Right lobe of liver (tissue), 4 donors: Measurements from ENCODE around the gene DBX1.
"Not testable (repeated sequence)": the region's sequence is repeated elsewhere in the genome, so short reads cannot be mapped to it uniquely, and the experiment has no call there.

Source experiments
- POLR2A ChIP-seq: fragments of 450-650 bp; IDR thresholded peaks from one replicate; pipeline ENCODE4 v1.6.1; 2017; ENCODE audit warnings: antibody characterized with exemption, mild to moderate bottlenecking
- TF ChIP-seq, protein P1 (sequence below), 4 donors: fragments of 200-600 bp in 3 of 4; fragments of 450-650 bp in 1 of 4; IDR thresholded peaks; one replicate each; pipeline versions ENCODE4 v1.5.1 to v1.8.0; 2016 to 2022; ENCODE audit warnings: antibody characterized with exemption in 4 of 4, mild to moderate bottlenecking in 2 of 4
- donor health status: DM: no; HTN: no; CAD: no.
- donor health status: DM: no; HTN: no; CAD: no.
- donor health status: DM: no; HTN: yes; CAD: no.

DNA sequence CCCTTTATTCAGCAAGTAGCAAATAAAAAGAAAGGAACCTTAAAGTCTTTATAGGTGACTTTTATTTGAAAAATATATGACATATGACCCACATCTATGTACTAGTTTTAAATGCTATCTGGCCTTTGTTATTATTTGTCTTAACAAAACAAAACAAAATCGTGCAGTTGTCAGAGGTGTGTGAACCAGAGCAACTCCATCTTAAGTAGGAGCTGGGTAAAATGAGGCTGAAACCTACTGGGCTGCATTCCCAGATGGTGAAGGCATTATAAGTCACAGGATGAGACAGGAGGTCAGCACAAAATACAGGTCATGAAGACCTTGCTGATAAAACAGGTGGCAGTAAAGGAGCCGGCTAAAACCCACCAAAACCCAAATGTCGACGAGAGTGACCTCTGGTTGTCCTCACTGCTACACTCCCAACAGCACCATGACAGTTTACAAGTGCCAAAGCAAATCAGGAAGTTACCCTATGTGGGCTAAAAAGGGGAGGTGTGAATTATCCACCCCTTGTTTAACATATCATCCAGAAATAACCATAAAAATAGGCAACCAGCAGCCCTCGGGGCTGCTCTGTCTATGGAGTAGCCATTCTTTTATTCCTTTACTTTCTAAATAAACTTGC, 40.2 kb upstream of the DBX1 start:
- not testable (repeated sequence) for TF ChIP-seq POLR2A
- TF ChIP-seq, protein P1, sequence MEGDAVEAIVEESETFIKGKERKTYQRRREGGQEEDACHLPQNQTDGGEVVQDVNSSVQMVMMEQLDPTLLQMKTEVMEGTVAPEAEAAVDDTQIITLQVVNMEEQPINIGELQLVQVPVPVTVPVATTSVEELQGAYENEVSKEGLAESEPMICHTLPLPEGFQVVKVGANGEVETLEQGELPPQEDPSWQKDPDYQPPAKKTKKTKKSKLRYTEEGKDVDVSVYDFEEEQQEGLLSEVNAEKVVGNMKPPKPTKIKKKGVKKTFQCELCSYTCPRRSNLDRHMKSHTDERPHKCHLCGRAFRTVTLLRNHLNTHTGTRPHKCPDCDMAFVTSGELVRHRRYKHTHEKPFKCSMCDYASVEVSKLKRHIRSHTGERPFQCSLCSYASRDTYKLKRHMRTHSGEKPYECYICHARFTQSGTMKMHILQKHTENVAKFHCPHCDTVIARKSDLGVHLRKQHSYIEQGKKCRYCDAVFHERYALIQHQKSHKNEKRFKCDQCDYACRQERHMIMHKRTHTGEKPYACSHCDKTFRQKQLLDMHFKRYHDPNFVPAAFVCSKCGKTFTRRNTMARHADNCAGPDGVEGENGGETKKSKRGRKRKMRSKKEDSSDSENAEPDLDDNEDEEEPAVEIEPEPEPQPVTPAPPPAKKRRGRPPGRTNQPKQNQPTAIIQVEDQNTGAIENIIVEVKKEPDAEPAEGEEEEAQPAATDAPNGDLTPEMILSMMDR (IDR thresholded peaks at IDR 0.05), result not testable (repeated sequence)
